GM10847 (cell line): ENCODE results near the gene C3.

Experiments
- POLR2A ChIP-seq: IDR thresholded peaks from 2 replicates; pipeline ENCODE4 v1.6.1; 2011; ENCODE audit not compliant: insufficient read length; ENCODE audit errors: extremely low read depth

Gene C3

GRCh38 chr19:6677883-6678689, 42.4 kb downstream of the C3 start:
- no peak for TF ChIP-seq POLR2A

GRCh38 chr19:6677495-6677882, 43.0 kb downstream of the C3 start:
- no peak for TF ChIP-seq POLR2A

- TF ChIP-seq POLR2A, result no peak
These were observed 44.2 kb downstream of the C3 start for GRCh38 chr19:6676288-6676687.

- no peak for TF ChIP-seq POLR2A
These were observed 45.6 kb downstream of the C3 start for GRCh38 chr19:6674868-6675305.

GRCh38 chr19:6672693-6673290, 47.7 kb downstream of the C3 start:
- TF ChIP-seq POLR2A, result no peak

- no peak for TF ChIP-seq POLR2A
These were observed 48.5 kb downstream of the C3 start for GRCh38 chr19:6671960-6672359.

- no peak for TF ChIP-seq POLR2A
These were observed 51.8 kb downstream of the C3 start for GRCh38 chr19:6668691-6669090.

GRCh38 chr19:6667114-6667627, 53.3 kb downstream of the C3 start:
- no peak for TF ChIP-seq POLR2A

- no peak for TF ChIP-seq POLR2A
These were observed 55.5 kb downstream of the C3 start for GRCh38 chr19:6664916-6665315.

GRCh38 chr19:6663236-6664201, 56.9 kb downstream of the C3 start:
- TF ChIP-seq POLR2A, result no peak

- TF ChIP-seq POLR2A, result no peak
These were observed 57.7 kb downstream of the C3 start for GRCh38 chr19:6662702-6663101.

GRCh38 chr19:6660930-6661329, 59.5 kb downstream of the C3 start:
- no peak for TF ChIP-seq POLR2A

- TF ChIP-seq POLR2A, result no peak
These were observed 65.8 kb downstream of the C3 start for GRCh38 chr19:6654347-6655310.

GRCh38 chr19:6652805-6653094, 67.7 kb downstream of the C3 start:
- no peak for TF ChIP-seq POLR2A
